OCI-LY3 (cell line): ENCODE measurements around the gene CAMK1D.

Source experiments
- H2AFZ ChIP-seq: fragments of 200-600, 300-600 bp; shearing (Covaris generic); 2 replicates; pipeline ENCODE4 v1.6.0; 2014; ENCODE audit warnings: antibody characterized with exemption, low read depth, low read length
- H3K27ac ChIP-seq: fragments of 200-600, 300-600 bp; sonication (generic); 2 replicates; pipeline ENCODE4 v1.5.1; 2014; ENCODE audit warnings: mild to moderate bottlenecking, low read length, moderate library complexity, mixed read lengths
- H3K27me3 ChIP-seq: fragments of 200-600, 300-600 bp; sonication (generic); 2 replicates; pipeline ENCODE4 v1.6.1; 2014; ENCODE audit warnings: low read depth, low read length, mixed read lengths
- H3K36me3 ChIP-seq: fragments of 200-600, 300-600 bp; sonication (generic); replicated peaks from 2 replicates; pipeline ENCODE3; 2014; ENCODE audit warnings: low read depth, low read length, mixed read lengths
- H3K4me1 ChIP-seq: fragments of 300-600, 200-600 bp; sonication (generic); 2 replicates; pipeline ENCODE4 v1.6.1; 2014; ENCODE audit warnings: low read length, mixed read lengths
- H3K4me2 ChIP-seq: fragments of 200-600, 300-600 bp; sonication (generic); 2 replicates; pipeline ENCODE4 v1.6.1; 2014; ENCODE audit warnings: low read length, mixed read lengths
- H3K4me3 ChIP-seq: fragments of 300-600, 200-600 bp; sonication (generic); 2 replicates; pipeline ENCODE4 v1.5.1; 2014; ENCODE audit warnings: antibody characterized with exemption, mild to moderate bottlenecking, low read length, moderate library complexity
- H3K79me2 ChIP-seq: fragments of 300-600, 200-600 bp; shearing (Covaris generic); 2 replicates; pipeline ENCODE4 v1.6.1; 2014; ENCODE audit warnings: mild to moderate bottlenecking, low read length, mixed read lengths
- H3K9ac ChIP-seq: fragments of 300-600, 200-600 bp; shearing (Covaris generic); 2 replicates; pipeline ENCODE4 v1.6.0; 2014; ENCODE audit warnings: mild to moderate bottlenecking, low read length, moderate library complexity
- H3K9me3 ChIP-seq: fragments of 200-600, 300-600 bp; shearing (Covaris generic); 2 replicates; pipeline ENCODE4 v1.6.1; 2014; ENCODE audit warnings: low read length, mixed read lengths; ENCODE audit not compliant: insufficient read depth
- H4K20me1 ChIP-seq: fragments of 200-600, 300-600 bp; sonication (generic); 2 replicates; pipeline ENCODE4 v1.6.1; 2016; ENCODE audit warnings: low read length, mixed read lengths; ENCODE audit not compliant: insufficient read depth
- EZH2phosphoT487 ChIP-seq: fragments of 200-600 bp; shearing (Covaris generic); IDR thresholded peaks from 2 replicates; pipeline ENCODE4 v1.6.1; 2018; ENCODE audit warnings: antibody characterized with exemption, mixed run types, low read depth
- TF ChIP-seq, protein P1 (sequence below): fragments of 200-600, 300-600 bp; sonication (generic); IDR thresholded peaks from 2 replicates; pipeline ENCODE4 v1.5.1; 2014; ENCODE audit warnings: antibody characterized with exemption, low read length, low read depth

Gene CAMK1D

DNA sequence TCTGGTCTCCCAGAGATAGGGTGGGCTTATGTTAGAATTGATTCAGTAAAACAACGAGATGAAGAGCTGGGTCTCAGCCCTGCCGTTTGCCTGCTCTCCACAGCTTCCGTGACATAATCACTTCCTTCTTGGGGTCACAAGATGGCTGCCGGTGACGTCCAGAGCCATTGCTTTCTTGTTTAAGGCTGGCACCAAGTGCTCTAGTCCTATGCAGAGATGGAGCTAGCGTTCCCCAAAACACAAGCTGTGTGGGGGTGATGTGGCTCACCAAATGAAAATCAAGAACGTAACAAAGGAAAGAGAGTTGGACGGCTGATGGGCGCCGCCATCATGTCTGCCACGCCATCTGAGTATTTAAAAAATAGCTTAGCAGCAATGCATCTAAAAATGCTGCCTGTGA is 296.1 kb downstream of the CAMK1D start:
- no peak overlapping the region for H3K4me2 ChIP-seq
- 0 out of 2 replicates have a peak, but pooled peaks cover 3% of the 10 kb centered on the region for H3K79me2 ChIP-seq
- H3K36me3 ChIP-seq = no peaks in the 10 kb centered on the region
- TF ChIP-seq, protein P1, sequence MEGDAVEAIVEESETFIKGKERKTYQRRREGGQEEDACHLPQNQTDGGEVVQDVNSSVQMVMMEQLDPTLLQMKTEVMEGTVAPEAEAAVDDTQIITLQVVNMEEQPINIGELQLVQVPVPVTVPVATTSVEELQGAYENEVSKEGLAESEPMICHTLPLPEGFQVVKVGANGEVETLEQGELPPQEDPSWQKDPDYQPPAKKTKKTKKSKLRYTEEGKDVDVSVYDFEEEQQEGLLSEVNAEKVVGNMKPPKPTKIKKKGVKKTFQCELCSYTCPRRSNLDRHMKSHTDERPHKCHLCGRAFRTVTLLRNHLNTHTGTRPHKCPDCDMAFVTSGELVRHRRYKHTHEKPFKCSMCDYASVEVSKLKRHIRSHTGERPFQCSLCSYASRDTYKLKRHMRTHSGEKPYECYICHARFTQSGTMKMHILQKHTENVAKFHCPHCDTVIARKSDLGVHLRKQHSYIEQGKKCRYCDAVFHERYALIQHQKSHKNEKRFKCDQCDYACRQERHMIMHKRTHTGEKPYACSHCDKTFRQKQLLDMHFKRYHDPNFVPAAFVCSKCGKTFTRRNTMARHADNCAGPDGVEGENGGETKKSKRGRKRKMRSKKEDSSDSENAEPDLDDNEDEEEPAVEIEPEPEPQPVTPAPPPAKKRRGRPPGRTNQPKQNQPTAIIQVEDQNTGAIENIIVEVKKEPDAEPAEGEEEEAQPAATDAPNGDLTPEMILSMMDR = no peak
- no peak for TF ChIP-seq EZH2phosphoT487
- H2AFZ ChIP-seq = no peak overlapping the region
- H3K9me3 ChIP-seq = no peaks in the 10 kb centered on the region
- no peak overlapping the region for H3K9ac ChIP-seq
- no peak overlapping the region for H3K27ac ChIP-seq
- H3K4me1 ChIP-seq = peaks cover 14% of the 10 kb centered on the region
- no peaks in the 10 kb centered on the region for H3K27me3 ChIP-seq
- H4K20me1 ChIP-seq = peaks cover 35% of the 10 kb centered on the region
- H3K4me3 ChIP-seq = no peak overlapping the region

DNA sequence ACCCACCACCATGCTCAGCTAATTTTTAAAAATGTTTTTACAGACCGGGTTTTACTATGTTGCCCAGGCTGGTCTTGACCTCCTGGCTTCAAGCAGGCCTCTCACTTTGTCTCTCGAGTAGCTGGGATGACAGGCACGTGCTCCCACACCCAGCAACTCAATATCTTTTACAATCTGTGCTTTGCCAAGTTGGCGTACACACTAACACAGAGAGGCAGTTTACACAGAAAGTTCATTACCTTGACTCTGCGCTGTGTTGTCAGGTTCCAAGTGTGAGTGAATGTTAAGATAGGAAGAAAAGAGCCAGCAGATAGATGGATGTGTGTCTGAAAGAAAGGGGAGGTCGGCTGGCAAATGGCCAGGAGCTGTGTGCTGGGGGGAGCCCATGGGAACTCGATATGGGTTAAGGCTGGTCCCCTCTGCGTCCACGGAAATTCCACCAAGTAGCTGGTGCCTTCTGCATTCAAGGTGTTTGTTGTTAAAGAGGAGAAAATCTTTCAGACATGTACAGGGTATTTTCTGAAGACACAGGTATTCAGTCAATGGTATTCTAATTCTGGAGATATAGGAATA is 299.8 kb downstream of the CAMK1D start:
- Histone ChIP-seq H3K4me1 (peaks cover 9% of the 10 kb centered on the region), H3K27ac (no peak overlapping the region), H2AFZ (no peak overlapping the region), H3K9me3 (no peaks in the 10 kb centered on the region), H3K27me3 (no peaks in the 10 kb centered on the region), H4K20me1 (peaks cover 30% of the 10 kb centered on the region), H3K4me3 (no peak overlapping the region), H3K79me2 (0 out of 2 replicates have a peak, but pooled peaks cover 3% of the 10 kb centered on the region), H3K36me3 (no peaks in the 10 kb centered on the region), H3K4me2 (no peak overlapping the region), H3K9ac (no peak overlapping the region)
- TF ChIP-seq, protein P1 = no peak

DNA sequence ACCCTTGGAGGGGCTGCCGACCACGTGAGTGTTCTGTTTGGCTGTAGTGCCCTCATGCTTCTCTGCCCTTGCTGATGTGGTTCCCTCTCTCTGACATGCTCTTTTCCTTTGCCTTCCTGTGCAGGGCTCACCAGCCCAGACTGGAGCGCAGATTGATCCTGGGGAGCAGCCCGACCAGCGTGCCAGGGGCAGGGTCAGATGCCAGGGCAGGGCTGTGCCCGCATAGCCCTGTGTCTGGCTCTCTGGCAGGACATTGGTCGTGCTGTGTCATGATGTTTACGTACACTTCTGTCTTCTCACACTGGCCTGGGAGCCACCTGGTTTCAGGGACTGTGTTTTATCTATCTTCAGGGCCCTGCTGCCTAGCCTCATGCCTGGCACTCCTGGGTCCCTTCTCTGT is 300.8 kb downstream of the CAMK1D start:
- no peak overlapping the region for H3K4me2 ChIP-seq
- peaks cover 22% of the 10 kb centered on the region for H4K20me1 ChIP-seq
- no peaks in the 10 kb centered on the region for H3K27me3 ChIP-seq
- TF ChIP-seq, protein P1 = no peak
- no peak for TF ChIP-seq EZH2phosphoT487
- H3K79me2 ChIP-seq = 0 out of 2 replicates have a peak, but pooled peaks cover 3% of the 10 kb centered on the region
- no peaks in the 10 kb centered on the region; the same call in 1 of the 2 replicates for H3K4me1 ChIP-seq
- no peak overlapping the region for H2AFZ ChIP-seq
- H3K9ac ChIP-seq = no peak overlapping the region
- H3K9me3 ChIP-seq = no peaks in the 10 kb centered on the region
- no peaks in the 10 kb centered on the region for H3K36me3 ChIP-seq
- H3K4me3 ChIP-seq = no peak overlapping the region
- H3K27ac ChIP-seq = no peak overlapping the region

DNA sequence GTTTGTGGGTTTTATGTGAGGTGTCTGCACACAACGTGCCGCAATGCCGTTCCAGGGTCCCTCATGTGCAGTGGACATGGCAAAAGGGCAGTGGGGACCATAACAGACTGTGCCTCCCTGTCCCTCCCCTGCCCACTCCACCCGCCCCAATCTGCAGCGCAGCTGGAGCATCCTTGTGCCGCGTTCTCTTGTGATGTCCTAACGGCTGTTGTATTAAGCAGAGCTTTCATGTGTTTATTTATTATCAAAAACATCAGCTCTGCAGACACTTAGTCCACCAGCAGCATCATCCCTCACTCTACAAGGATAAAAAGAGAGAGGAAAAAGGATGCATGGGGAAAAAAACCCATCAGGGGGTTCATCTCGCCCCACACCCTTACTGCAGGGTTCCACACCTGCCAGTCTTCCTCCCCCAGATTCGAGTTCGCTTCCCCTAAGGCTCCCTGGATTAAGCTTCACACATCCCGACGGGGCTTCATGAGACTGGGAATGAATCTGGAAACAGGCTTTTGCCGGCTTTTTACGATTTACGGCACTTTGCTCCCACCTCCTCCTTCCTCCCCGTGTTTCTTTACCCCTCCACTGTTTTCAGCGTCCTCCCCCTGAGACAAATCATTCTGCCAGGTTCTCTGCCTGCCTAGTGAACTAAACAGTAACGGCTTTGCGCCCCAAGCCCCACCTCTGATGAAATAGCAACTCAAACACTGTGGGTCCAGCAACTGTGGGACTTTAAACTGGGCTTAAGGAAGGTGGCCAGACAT is 301.4 kb downstream of the CAMK1D start:
- H3K27ac ChIP-seq = no peak overlapping the region
- no peaks in the 10 kb centered on the region for H3K9me3 ChIP-seq
- no peaks in the 10 kb centered on the region for H3K36me3 ChIP-seq
- H4K20me1 ChIP-seq = peaks cover 18% of the 10 kb centered on the region; the same call in 1 of the 2 replicates
- no peak overlapping the region for H3K9ac ChIP-seq
- H3K4me1 ChIP-seq = peaks cover under 1% of the 10 kb centered on the region; the same call in 1 of the 2 replicates
- no peak overlapping the region for H3K4me2 ChIP-seq
- no peaks in the 10 kb centered on the region for H3K27me3 ChIP-seq
- no peak overlapping the region for H2AFZ ChIP-seq
- no peaks in the 10 kb centered on the region for H3K79me2 ChIP-seq
- no peak for TF ChIP-seq EZH2phosphoT487
- no peak overlapping the region for H3K4me3 ChIP-seq
